CD4-positive, alpha-beta T cell treated with Interleukin-17A for 1 hour (primary cell): ENCODE data around the gene BTNL3.

Experiments used
- DNase-seq: peaks from one replicate; pipeline ENCODE4 v3.0.0-alpha.2; 2020

BTNL3 gene

GRCh38 chr5:181050016-181050415 is 61.4 kb downstream of the BTNL3 start:
- DNase-seq, result no peak

- no peak for DNase-seq
These were observed 63.4 kb downstream of the BTNL3 start for GRCh38 chr5:181051841-181052671.

GRCh38 chr5:181052672-181053487 is 64.2 kb downstream of the BTNL3 start:
- DNase-seq, result peak; percentile 7

GRCh38 chr5:181053488-181054121 is 65.0 kb downstream of the BTNL3 start:
- DNase-seq, result no peak

- no peak for DNase-seq
These were observed 65.5 kb downstream of the BTNL3 start for GRCh38 chr5:181054138-181054537.

GRCh38 chr5:181054871-181055459 is 66.3 kb downstream of the BTNL3 start:
- DNase-seq, result no peak
